Measurements from ENCODE around the gene LCP2.
"Not testable (repeated sequence)": the region's sequence is repeated elsewhere in the genome, so short reads cannot be mapped to it uniquely, and the experiment has no call there.

Gene LCP2

DNA sequence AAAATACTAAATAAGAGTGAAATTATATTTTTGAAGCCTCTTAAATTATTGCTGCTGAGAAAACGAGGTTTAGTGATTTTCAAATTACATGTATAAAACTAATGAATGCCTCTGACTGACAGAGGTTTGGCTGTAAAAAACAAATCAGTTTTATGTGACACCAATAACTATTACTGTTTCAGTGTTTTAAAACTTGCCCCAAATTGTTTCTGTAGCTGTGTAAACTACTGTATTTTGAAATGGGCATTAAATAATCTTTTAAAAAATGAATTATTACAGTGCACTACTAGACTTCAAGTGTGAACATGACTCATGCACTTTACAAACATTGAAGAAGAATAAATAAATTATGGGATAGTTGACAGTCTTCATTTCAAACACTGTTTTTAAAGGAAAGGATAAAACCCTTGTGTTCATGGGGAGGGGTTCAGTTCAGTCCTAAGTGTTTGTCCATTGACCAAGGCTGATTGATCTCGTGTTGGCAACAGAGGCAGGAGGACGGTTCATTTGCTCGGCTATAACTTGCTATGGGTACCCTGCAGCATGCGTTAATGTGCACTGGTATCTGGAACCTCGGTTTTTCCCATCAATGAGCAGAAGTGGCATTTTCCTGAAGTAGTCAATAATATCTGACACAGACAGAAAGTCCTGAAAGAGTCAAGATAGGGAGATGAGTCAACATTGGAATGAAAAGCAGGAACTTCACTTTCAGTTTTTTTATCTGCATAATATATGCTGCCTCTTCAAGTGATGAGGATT, 49.2 kb downstream of the LCP2 start:
- no peak for DNase-seq (ENCODE audit: low read depth in 2 of 2)

DNA sequence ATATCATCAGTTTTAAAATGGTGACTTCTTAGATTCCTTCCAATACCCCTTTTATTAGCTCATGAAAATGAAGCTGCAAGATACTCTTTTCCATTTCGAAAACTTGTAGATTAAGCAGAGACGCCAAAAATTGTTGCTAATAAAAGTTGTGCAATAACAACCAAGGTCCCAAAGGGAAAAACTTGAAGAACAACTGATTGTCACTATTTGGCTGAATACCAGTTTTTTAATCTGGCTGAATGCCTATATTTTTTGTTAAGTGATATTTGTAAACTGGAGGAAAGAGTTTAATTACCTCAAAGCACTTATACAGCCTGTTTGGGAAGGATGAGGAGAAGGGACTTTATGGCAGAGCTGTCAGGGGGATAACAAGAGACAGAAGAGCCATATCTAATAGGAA, 50.2 kb downstream of the LCP2 start:
- DNase-seq (ENCODE audit: low read depth in 2 of 2), result no peak

DNA sequence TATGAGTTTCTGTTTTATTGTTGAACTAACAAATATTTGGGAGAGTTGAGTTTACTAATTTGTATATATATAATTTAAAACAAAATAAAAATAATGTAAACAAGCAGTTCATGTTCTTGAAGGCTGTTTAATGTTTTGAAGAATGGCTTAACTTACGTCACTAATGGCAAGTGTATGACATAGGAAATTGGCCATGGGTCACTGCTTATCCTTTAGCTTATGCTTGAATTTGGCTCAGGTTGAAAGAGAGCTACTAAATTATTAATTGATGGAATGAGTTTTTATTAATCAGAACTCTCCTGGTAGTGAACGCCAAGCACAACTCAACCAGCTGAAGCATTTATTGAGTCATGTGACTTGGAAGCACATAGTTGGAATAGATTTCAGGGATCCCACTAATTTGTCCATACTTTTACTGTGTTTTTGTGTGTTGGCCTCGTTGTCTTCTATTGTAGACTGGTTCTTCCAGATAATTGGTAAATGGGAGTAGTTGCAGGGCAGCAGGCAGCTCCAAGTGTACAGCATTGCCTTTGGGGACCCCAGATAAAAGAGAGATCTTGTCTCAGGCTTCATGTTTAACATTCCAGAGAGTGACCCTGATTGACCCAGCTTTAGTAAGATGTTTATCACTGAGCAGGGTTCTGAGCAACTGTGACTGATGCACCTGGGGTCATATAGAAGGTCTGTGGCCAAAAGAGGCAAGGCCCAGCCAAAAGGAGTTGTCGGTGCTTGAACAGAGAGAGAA, 51.3 kb downstream of the LCP2 start:
- DNase-seq (ENCODE audit: low read depth in 2 of 2), result no peak

DNA sequence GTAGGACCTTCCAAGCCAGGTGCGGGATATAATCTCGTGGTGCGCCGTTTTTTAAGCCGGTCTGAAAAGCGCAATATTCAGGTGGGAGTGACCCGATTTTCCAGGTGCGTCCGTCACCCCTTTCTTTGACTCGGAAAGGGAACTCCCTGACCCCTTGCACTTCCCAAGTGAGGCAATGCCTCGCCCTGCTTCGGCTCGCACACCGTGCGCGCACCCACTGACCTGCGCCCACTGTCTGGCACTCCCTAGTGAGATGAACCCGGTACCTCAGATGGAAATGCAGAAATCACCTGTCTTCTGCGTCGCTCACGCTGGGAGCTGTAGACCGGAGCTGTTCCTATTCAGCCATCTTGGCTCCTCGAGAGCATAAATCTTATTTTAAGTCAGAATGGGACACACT, 52.1 kb downstream of the LCP2 start:
- DNase-seq (ENCODE audit: low read depth in 2 of 2), result not testable (repeated sequence)

DNA sequence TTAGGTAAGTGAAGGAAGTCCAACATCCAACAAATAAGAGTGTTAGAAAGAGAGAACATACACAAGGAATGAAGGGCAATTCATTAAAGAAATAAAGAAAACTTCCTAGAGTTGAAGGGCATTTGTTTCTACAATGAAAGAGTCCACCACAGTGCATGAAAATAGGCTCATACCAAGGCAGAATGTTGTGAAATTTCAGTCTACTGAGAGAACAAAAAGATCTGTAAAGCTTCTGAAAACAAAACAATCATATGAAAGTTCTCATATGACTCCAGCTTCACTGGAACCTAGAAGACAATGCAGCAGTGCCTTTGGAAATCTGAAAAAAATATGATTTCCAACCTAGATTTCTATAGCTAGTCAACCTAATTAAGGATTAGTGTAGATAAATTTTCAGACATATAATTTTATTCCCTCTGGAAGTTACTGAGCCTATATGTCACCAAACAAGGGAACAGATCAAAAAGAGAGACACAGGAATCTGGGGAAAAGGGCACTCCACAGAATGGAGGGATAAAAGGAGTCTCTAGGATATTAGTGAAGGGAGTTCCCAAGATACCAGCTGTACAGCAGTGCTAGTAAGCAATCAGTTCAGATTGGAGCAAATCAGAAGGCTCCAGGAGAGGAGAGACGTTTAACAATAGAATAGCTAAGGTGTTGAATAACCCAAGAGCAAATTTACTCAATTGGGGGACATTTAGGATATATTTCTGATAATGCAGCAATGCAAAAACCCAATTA, 59.0 kb downstream of the LCP2 start:
- no peak for DNase-seq (ENCODE audit: low read depth in 2 of 2)

DNA sequence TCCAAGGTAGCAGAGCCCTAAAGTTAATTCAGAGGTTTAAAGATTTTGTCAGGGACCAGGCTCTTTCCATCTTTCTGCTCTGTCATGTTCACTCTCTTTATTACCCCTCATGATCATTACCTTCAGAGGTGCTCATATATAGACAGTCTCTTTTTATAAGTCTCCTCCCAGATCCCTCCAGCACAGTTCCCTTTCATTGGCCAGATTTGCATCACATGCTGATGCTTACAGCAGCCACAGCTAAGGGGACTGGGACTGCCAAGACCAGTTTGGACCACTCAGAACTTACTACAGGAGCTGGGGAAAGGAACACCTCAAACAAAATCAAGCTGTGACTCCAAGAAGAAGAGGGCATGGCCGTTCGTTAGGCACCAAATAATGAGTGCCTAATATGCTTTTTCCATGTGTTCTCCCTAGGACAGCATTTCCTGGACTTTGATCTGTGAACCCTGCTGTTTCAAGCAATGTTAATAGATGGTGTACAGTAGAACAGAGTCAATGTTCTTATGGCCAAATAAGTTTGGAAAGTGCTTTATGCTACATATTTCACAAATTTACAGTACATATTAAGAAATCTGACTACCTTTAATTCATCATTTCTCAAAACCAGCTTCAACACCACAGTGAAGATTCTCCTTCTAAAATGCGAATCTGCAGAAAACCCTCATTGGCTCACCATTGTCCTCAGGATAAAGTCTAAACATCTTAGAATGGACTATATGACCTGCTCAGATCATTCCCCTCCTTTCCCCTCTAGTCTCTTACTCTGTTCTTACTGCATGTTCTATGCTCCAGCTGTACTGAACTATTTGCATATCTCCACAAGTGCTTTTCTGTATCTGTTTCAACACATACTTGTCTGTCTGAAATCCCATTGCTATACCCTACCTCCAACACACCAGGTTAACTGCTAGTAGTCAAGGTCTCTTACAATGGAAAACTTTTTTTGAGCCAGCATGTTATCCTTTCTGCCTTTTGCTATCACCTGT, 61.4 kb downstream of the LCP2 start:
- DNase-seq (ENCODE audit: low read depth in 2 of 2), result no peak

DNA sequence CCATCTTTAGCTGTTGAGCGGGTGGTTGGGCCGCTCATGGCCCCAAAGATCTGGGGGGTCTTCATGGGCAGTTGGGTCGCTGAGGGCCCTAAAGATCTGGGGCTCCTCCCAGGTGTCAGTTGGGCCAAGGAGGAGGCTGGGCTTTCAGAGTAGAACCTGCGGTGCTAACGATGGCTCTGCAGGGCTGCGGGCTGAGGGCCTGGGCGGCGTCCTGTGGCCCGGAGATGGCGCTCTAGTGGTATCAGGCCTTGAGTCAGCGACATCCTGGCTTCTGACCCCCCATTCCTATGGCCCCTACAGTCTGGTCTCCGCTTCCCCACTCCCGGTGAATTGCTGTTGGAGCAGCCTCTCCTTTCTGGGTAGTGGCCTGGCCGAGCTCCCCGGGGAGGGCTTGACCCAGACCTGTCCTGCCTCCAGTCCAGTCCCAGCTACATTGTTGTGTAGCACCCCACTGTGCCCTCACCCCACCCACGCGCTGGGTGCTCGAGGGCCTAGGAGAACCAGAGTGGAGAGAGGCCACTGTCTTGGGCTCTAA, 64.2 kb downstream of the LCP2 start:
- no peak for DNase-seq (ENCODE audit: low read depth in 2 of 2)

DNA sequence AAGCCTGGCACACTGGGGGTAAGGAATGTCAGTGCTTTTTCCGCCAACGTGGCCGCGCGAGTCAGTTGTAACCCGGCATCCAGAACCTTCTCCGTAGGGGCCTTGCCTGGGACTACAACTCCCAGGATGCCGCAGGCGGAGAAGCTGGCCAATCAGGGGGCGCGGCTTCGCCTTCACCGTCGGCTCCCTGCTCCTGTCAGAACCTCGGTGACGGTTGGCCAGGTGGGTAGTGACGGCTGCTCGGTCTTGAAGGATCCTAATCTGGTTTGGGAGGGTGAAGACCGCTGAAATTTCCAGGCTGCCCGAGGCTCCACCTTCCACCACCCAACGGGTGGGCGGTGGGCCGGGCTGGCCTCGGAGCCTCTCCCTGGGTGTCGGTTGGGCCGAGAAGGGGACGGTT, 64.8 kb downstream of the LCP2 start, which contains the start of gene C5orf58:
C5orf58 (plus strand) TSS at position 200 of the 400 bp plus-strand sequence. CDS start 1,992 bp downstream, outside the sequence.
- no peak for DNase-seq (ENCODE audit: low read depth in 2 of 2)

DNA sequence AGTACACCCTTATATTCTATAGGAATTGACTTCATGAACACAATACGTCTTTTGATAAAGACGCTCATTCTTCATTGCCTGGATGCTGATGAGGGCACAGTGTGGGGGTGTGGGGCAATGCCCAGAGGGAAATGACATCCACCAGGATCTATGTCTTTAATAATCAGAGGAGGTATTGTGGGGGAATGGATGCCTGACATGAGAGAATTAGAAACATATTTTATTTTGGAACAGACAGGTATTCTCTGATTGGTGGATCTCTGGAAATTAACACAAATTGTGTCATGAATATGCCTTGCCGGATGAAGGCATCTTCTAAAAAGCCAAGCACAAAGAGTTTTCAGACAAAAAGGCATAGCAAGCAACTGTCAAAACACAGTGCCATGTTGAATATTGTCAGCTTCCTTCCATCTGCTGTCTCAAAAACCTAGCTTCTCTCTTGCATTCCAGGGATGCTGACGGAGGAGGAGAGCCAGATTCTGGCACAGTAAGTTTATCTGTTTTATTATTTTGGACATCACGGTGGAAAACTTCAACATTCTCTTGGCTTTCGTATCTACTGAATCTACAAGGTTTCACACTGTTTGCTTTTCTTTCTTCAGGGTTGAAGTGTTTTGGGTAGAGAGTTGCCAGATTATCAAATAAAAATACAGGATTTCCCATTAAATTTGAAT, 68.7 kb downstream of the LCP2 start:
- DNase-seq (ENCODE audit: low read depth in 2 of 2), result no peak

DNA sequence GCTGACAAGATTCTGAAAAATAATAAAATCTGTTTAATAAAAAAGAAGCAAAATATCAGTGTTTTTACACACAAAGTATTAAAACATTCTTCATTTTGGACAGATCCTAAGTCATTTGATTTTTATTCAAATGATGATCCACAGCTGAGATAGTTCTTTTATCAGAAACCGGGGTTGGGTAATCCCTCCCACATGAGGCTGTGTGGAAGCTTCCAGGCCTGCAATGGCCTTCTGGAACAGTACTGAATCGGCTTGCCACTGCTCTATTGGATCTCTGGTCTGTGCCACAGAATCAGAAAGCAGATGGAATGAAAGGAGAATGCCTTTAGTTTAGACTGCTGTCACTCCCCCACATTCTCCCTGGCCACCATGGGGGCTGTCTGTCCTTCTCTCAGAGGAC, 70.9 kb downstream of the LCP2 start:
- DNase-seq (ENCODE audit: low read depth in 2 of 2), result no peak

DNA sequence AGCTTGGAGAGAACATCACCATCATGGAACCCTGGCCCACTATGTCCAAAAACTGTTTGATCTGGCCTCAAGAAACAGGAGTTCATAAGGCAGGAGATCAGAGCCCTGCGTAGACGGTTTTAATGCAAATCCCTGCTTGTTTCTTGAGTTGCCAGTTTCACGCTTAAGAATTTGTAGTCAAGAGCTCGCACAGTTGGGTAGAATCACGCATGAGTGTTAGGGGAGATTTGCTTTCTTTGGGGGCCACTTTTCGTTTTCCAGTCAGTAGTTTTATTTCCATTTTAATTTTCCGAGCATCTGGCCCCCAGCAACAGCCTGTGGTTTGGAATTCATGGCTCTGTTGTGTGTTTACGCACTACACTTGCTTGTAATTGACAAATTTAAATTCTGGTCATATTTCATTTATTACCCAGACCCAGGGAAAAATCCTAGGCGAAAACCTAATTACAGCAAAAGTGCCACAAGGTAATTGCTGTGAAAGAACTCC, 71.4 kb downstream of the LCP2 start:
- no peak for DNase-seq (ENCODE audit: low read depth in 2 of 2)

DNA sequence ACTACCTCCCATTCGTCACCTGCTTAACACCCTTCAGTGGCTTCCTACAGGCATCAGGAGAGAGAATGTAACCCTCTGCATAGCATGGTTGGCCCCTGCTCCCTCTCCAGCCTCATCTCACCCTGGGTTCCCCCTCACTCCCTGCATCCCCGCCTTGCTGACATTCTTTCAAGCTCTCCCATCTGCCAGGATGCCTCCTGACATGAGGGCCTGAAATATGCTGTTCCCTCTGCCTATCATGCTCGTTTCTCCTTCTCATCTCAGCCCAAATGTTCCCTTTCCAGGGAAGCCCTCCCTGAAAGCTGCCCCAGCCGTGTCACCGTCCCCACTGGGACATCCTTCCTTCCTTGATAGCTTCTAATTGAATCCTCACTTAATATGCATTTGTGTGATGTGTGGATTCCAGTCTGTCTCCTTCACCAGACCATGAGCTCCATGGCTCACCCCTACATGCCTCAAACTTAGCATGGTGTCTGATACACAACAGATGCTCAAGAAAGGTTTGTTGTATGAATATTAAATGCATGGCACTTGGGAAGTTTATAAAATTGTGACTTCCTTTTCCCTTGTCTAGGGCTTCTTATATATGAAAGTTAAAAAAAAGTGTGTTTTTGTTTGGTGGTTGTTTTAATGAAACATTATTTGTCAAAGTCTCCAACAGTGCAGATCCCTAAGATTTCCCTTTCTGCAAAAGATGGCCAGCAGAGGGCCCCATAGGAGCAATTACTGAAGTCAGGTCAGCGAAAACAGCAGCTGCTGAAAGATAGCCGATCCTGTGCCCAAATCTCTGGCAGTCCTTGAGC, 72.0 kb downstream of the LCP2 start:
- DNase-seq (ENCODE audit: low read depth in 2 of 2), result peak; percentile 65 to 77

DNA sequence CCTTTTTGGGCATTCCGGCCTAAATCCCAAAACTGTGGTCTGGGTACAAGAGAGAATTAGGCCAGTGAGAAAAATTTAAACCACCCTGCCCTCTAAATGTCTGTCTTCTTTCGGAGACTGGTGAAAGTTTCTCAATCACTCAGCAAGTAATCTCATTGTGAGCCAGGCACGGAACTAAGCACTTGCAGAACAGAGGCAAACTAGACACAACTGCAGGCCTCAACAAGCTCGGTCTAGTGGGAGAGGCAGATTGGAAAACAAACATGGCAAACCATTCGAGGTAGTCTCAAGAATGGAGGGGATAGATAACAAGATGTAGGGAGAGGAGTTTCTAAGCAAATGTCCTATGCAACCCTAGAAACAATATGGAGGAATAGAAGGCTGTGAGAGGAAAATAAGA, 73.7 kb downstream of the LCP2 start:
- no peak for DNase-seq (ENCODE audit: low read depth in 2 of 2)

DNA sequence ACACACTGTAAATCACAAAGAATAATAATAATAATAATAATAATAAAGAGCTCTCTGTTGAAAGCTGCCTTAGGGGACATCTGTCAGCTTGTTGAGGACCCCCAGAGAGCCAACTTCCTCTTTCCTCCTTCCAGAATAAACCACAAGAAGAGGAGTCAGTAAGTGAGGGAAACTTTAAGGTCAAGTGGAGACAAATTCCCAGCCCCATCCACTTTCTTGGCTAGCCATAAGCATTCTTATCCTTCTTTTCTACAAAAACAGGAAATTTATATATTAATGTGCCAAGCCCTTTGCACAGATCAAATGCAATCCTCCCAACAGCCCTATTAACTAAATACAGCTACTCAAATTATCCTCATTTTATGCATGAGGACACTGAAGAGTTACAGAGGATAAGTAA, 74.2 kb downstream of the LCP2 start:
- no peak for DNase-seq (ENCODE audit: low read depth in 2 of 2)

DNA sequence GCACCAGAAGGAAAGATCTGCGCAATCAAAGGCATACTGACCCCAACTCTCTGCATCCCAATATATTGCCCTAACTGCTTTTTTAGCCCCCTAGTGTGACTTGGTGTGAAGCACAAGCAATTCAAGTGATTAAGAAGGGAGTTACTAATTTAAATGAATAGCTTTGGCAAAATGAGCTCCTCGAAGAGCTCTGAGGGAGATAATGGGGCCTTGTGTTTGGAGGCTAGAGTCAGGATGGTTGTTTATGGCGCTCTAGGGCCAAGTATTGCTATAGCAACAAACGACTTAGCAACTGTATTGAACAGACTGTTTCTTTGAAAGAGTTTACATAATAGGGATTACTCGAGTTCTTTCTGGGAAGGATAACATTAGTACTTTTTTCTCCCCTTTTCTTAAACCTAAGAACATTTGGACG, 76.2 kb downstream of the LCP2 start:
- no peak for DNase-seq (ENCODE audit: low read depth in 2 of 2)

DNA sequence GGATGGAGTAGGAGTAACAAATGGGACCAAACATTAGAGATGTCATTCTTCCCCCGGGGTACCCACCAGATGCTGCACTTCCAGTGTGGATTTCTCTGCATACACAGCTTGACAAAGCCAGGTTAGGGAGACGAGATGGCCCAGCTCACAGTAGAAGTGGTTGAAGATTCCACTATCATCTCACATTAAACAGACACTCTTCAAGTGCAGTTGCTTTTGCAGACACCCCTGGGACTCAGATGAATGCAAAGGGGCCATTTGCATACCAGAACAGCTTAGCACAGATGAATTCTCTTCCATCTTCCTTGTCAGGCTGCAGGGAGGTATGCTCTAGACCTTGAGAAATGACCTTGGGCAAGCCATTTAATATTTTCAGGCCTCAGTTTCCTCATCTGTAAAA, 77.4 kb downstream of the LCP2 start:
- DNase-seq (ENCODE audit: low read depth in 2 of 2), result no peak

DNA sequence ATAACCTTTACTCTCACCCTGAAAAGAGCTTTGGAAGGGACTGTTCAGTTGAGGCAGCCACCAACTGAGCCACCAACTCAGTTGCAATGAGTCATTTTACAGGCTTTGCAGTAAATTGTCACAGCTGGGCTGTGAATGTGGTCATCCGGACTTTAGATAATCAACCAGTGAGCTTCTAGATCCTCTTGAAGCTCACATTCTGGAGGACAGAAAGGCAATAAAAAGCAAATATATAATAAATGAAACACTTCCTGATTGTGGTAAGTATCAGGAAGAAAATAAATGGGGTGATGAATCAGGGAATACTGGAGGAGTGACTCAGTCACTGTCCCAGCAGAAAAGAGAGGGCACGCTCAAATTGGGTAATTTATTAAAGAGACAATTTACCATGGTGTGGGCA, 78.0 kb downstream of the LCP2 start:
- DNase-seq (ENCODE audit: low read depth in 2 of 2), result no peak

DNA sequence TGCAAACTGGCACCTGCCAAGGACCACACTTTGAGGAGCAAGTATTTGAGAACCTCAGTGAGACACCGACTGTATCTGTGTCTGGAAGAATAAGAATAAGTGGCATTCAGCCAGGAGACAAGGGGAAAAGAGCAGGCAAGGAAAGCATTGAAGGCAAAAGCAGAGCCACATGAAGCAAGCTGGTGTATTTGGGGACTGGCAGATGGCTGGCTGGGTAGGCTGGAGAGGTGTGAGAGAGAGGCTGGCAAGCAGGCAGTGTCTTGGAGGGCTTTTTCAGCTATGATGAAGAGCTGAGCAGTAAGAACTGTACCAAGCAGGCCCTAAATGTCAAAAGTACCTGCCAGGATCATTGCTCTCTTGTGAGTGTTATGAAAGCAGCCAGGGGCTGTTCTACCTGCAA, 78.9 kb downstream of the LCP2 start:
- DNase-seq (ENCODE audit: low read depth in 2 of 2), result no peak

DNA sequence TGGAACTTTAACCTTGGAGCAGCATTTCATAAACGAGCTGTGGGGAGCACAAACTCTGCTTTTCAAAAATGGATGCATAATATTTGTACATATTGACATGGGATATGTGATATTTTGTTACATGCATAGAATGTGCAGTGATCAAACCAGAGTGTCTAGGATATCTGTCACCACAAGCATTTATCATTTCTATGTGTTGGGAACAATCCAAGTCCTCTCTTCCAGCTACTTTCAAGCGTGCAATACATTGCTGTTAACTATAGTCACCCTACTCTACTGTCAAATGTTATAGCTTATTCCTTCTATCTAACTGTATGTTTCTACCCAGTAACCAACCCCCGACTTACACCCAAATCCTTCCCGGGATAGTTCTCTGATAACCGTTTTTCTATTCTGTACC, 79.7 kb downstream of the LCP2 start:
- DNase-seq (ENCODE audit: low read depth in 2 of 2), result no peak

Measured in stimulated activated CD4-positive, alpha-beta T cell treated with anti-CD3 and anti-CD28 coated beads, Interleukin-1b, Interleukin-23, amount 100 ng/mL, for 4 hours (primary cell).